ENCODE measurements around the gene KLC1. TPM values are rescaled to one million over a fixed set of nuclear protein-coding genes. Genes with fewer than 3 reads are reported as not detected.

The KLC1 gene
- total RNA-seq, 2 experiments from 2014 or later: 97.5 to 101 TPM

GRCh38 chr14:103702497-103703432, 73.8 kb downstream of the KLC1 start:
- Mint-ChIP-seq H3K4me1 (ENCODE audit: low read depth) (no peaks in the 10 kb centered on the region), H3K36me3 (ENCODE audit: low read depth) (peaks cover 16% of the 10 kb centered on the region), H3K9me3 (no peaks in the 10 kb centered on the region), H3K27ac (no peak overlapping the region), H3K27me3 (no peaks in the 10 kb centered on the region), H3K4me3 (no peak overlapping the region)
- TF ChIP-seq, protein P1, sequence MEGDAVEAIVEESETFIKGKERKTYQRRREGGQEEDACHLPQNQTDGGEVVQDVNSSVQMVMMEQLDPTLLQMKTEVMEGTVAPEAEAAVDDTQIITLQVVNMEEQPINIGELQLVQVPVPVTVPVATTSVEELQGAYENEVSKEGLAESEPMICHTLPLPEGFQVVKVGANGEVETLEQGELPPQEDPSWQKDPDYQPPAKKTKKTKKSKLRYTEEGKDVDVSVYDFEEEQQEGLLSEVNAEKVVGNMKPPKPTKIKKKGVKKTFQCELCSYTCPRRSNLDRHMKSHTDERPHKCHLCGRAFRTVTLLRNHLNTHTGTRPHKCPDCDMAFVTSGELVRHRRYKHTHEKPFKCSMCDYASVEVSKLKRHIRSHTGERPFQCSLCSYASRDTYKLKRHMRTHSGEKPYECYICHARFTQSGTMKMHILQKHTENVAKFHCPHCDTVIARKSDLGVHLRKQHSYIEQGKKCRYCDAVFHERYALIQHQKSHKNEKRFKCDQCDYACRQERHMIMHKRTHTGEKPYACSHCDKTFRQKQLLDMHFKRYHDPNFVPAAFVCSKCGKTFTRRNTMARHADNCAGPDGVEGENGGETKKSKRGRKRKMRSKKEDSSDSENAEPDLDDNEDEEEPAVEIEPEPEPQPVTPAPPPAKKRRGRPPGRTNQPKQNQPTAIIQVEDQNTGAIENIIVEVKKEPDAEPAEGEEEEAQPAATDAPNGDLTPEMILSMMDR (IDR thresholded peaks at IDR 0.05): no peak
- ATAC-seq: no peak
- no peak for DNase-seq
- intact Hi-C loops (cut with micrococcal nuclease): no loop called here
- ChIA-PET CTCF (no interaction called here), POLR2A (interaction anchor here (0.6 to 6.2 kb wide), 3 partner anchors 11 to 141 kb away, joined by 3 to 41 read pairs (median 3); partner anchors contain the start of genes XRCC3 and ZFYVE21)

- Mint-ChIP-seq H3K4me1 (ENCODE audit: low read depth) (no peaks in the 10 kb centered on the region), H3K27ac (peak overlapping the region; percentile 35), H3K36me3 (ENCODE audit: low read depth) (peaks cover 20% of the 10 kb centered on the region), H3K4me3 (no peak overlapping the region), H3K27me3 (no peaks in the 10 kb centered on the region), H3K9me3 (no peaks in the 10 kb centered on the region)
- intact Hi-C loops (cut with micrococcal nuclease): no loop called here
- TF ChIP-seq, protein P1 (IDR thresholded peaks at IDR 0.05): no peak
- DNase-seq: no peak
- ChIA-PET POLR2A (interaction anchor here (0.6 to 6.2 kb wide), 4 partner anchors 10 to 120 kb away, joined by 3 to 41 read pairs (median 3); partner anchors contain the start of genes XRCC3 and ZFYVE21), CTCF (no interaction called here)
- ATAC-seq: no peak
Measured at GRCh38 chr14:103703433-103704385, 74.7 kb downstream of the KLC1 start.

DNA sequence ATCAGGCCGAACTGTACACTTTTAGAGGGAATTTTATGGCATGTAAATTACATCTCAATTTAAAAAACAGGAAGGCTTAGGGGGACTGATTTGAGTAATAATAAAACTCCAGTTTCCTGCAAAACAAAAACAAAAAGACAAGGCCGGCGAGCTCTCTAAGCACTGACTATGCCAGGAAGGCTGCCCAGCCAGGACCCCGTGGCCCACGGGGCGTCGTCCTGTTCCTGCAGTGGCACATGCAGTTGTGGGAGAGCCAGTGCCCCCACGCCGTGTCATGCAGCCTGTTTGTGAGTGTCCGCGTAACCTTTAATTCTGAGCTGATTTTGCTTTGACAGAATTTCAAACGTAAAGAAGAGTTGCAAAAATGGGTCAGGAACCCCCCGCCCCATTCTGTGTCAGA, 75.7 kb downstream of the KLC1 start:
- intact Hi-C loops (cut with micrococcal nuclease): no loop called here
- Mint-ChIP-seq H3K4me1 (ENCODE audit: low read depth) (no peaks in the 10 kb centered on the region), H3K9me3 (no peaks in the 10 kb centered on the region), H3K27ac (peak overlapping the region; percentile 16), H3K27me3 (no peaks in the 10 kb centered on the region), H3K36me3 (ENCODE audit: low read depth) (peaks cover 19% of the 10 kb centered on the region), H3K4me3 (no peak overlapping the region)
- TF ChIP-seq, protein P1 (IDR thresholded peaks at IDR 0.05): no peak
- no peak for ATAC-seq
- ChIA-PET POLR2A (interaction anchor here (0.8 to 6.2 kb wide), 3 partner anchors 8 to 19 kb away, joined by 3 to 41 read pairs (median 5); partner anchors contain the start of genes XRCC3 and ZFYVE21), CTCF (interaction anchor here (0.6 kb wide), 1 partner anchor 40 kb away, joined by 3 read pairs; no protein-coding TSS in a partner anchor)
- DNase-seq: no peak

- POLR2A ChIA-PET: interaction anchor here (0.8 to 1.8 kb wide), 2 partner anchors 8 kb away, joined by 4 to 5 read pairs; no protein-coding TSS in a partner anchor
Measured at GRCh38 chr14:103705118-103705503, 76.1 kb downstream of the KLC1 start.

More at GRCh38 chr14:103705118-103705503, 76.1 kb downstream of the KLC1 start:
- Mint-ChIP-seq H3K36me3 (ENCODE audit: low read depth) (peaks cover 18% of the 10 kb centered on the region), H3K4me3 (no peak overlapping the region), H3K9me3 (no peaks in the 10 kb centered on the region), H3K27ac (peak overlapping the region; percentile 16), H3K27me3 (no peaks in the 10 kb centered on the region), H3K4me1 (ENCODE audit: low read depth) (no peaks in the 10 kb centered on the region)
- CTCF ChIA-PET: interaction anchor here (0.6 to 1.5 kb wide), 2 partner anchors 10 to 40 kb away, joined by 3 to 4 read pairs; no protein-coding TSS in a partner anchor
- DNase-seq (no peak), ATAC-seq (no peak)
- intact Hi-C loops (cut with micrococcal nuclease): no loop called here
- TF ChIP-seq, protein P1 (IDR thresholded peaks at IDR 0.05): no peak
